Liver (tissue), 9 donors: Measurements from ENCODE around the gene DDR2. TPM values are rescaled to one million over a fixed set of nuclear protein-coding genes. Genes with fewer than 3 reads are reported as not detected.
A peak's percentile ranks its signal among the peaks of the same experiment; 100 is the strongest.

Source experiments
- DNase-seq: peaks from one replicate; pipeline ENCODE4 v3.0.0-alpha.2; 2017; ENCODE audit warnings: low spot score
- H3K27ac ChIP-seq, 2 donors: one replicate each; pipeline ENCODE4 v1.7.0; 2013; ENCODE audit warnings: inconsistent platforms in 2 of 2, low read length in 2 of 2, control low read depth in 1 of 2, low read depth in 1 of 2, mild to moderate bottlenecking in 1 of 2
- H3K27me3 ChIP-seq, 4 donors: one replicate each; pipeline versions ENCODE4 v1.6.1 to v1.7.0; 2013; ENCODE audit warnings: low read length in 3 of 4, inconsistent platforms in 1 of 4, mild to moderate bottlenecking in 1 of 4, moderate library complexity in 1 of 4; ENCODE audit not compliant: control insufficient read depth in 4 of 4, insufficient read depth in 4 of 4
- H3K36me3 ChIP-seq, 4 donors: one replicate each; pipeline versions ENCODE4 v1.6.1 to v1.7.0; 2013; ENCODE audit warnings: low read length in 3 of 4, mild to moderate bottlenecking in 3 of 4, low read depth in 1 of 4, moderate library complexity in 1 of 4; ENCODE audit not compliant: control insufficient read depth in 4 of 4, insufficient read depth in 3 of 4
- H3K4me1 ChIP-seq, 4 donors: one replicate each; pipeline versions ENCODE4 v1.6.1 to v1.7.0; 2013; ENCODE audit warnings: low read length in 3 of 4, mild to moderate bottlenecking in 3 of 4, moderate library complexity in 1 of 4; ENCODE audit not compliant: control insufficient read depth in 4 of 4, insufficient read depth in 4 of 4
- H3K4me3 ChIP-seq, 3 donors: one replicate each; pipeline versions ENCODE4 v1.6.1 to v1.7.0; 2013; ENCODE audit warnings: low read length in 3 of 3, control low read depth in 1 of 3, low read depth in 1 of 3, mild to moderate bottlenecking in 1 of 3
- H3K9ac ChIP-seq, 2 donors: one replicate each; pipeline ENCODE4 v1.7.0; 2013; ENCODE audit warnings: low read length in 2 of 2, mild to moderate bottlenecking in 2 of 2, moderate library complexity in 2 of 2, control low read depth in 1 of 2, low read depth in 1 of 2
- H3K9me3 ChIP-seq, 4 donors: one replicate each; pipeline versions ENCODE4 v1.6.1 to v1.7.0; 2013; ENCODE audit warnings: low read length in 3 of 4; ENCODE audit not compliant: control insufficient read depth in 4 of 4
- ATF3 ChIP-seq: IDR thresholded peaks from 2 replicates; pipeline ENCODE4 v1.6.1; 2016; ENCODE audit warnings: antibody characterized with exemption
- FOXA1 ChIP-seq: IDR thresholded peaks from 2 replicates; pipeline ENCODE4 v1.6.1; 2016; ENCODE audit warnings: antibody characterized with exemption
- FOXA2 ChIP-seq: IDR thresholded peaks from 2 replicates; pipeline ENCODE4 v1.6.1; 2016; ENCODE audit warnings: antibody characterized with exemption
- GABPA ChIP-seq, 2 donors: IDR thresholded peaks in 1 of 2; conservative IDR thresholded peaks in 1 of 2; 2 replicates each; pipeline ENCODE4 v1.6.1; 2016; ENCODE audit warnings: antibody characterized with exemption in 2 of 2, mild to moderate bottlenecking in 1 of 2, moderate library complexity in 1 of 2
- HNF4A ChIP-seq, 2 donors: conservative IDR thresholded peaks; 2 replicates each; pipeline ENCODE4 v1.6.1; 2016; ENCODE audit warnings: antibody characterized with exemption in 2 of 2, mild to moderate bottlenecking in 2 of 2
- HNF4G ChIP-seq: IDR thresholded peaks from 2 replicates; pipeline ENCODE4 v1.6.1; 2016; ENCODE audit warnings: antibody characterized with exemption
- JUND ChIP-seq, 2 donors: IDR thresholded peaks; 2 replicates each; pipeline ENCODE4 v1.6.1; 2016; ENCODE audit warnings: antibody characterized with exemption in 2 of 2
- NR2F2 ChIP-seq: IDR thresholded peaks from 2 replicates; pipeline ENCODE4 v1.6.1; 2016; ENCODE audit warnings: antibody characterized with exemption
- RAD21 ChIP-seq, 2 donors: IDR thresholded peaks; 2 replicates each; pipeline ENCODE4 v1.6.1; 2016; ENCODE audit warnings: antibody characterized with exemption in 2 of 2, mild to moderate bottlenecking in 2 of 2
- REST ChIP-seq: IDR thresholded peaks from 2 replicates; pipeline ENCODE4 v1.6.1; 2016; ENCODE audit warnings: antibody characterized with exemption, mild to moderate bottlenecking
- RXRA ChIP-seq, 2 donors: IDR thresholded peaks; 2 replicates each; pipeline ENCODE4 v1.6.1; 2017 to 2018; ENCODE audit warnings: antibody characterized with exemption in 2 of 2, mild to moderate bottlenecking in 1 of 2
- TAF1 ChIP-seq: conservative IDR thresholded peaks from 2 replicates; pipeline ENCODE4 v1.6.1; 2016; ENCODE audit warnings: antibody characterized with exemption, mild to moderate bottlenecking
- YY1 ChIP-seq: IDR thresholded peaks from 2 replicates; pipeline ENCODE4 v1.6.1; 2016; ENCODE audit warnings: antibody characterized with exemption, mild to moderate bottlenecking
- ZBTB33 ChIP-seq: IDR thresholded peaks from 2 replicates; pipeline ENCODE4 v1.6.1; 2016; ENCODE audit warnings: antibody characterized with exemption
- WGBS: extraction: QIAGEN DNeasy Blood & Tissue Kit; methylation state at CpG from one replicate; pipeline ENCODE4 v1.1.7; 2013; 5-methylcytosine and 5-hydroxymethylcytosine counted together
- polyA plus RNA-seq, 2 donors: library from polyadenylated mRNA; stranded (reverse) in 1 of 2; unstranded in 1 of 2; fragments of 200-250 nt in 1 of 2; fragments of >200 nt in 1 of 2; fragmentation: Nextera tagmentation in 1 of 2; extraction: Ambion mirVana in 1 of 2; gene quantifications; one replicate each; pipeline versions ENCODE4 v1.2.1 to v1.2.3, GENCODE V29; 2013 to 2015
- total RNA-seq, 2 donors: library from RNA; depleted of rRNA; stranded (reverse); fragments of >200 nt; gene quantifications; one replicate each; pipeline ENCODE4 v1.2.3, GENCODE V29; 2014
- TF ChIP-seq, protein P1 (sequence below): IDR thresholded peaks from 2 replicates; pipeline ENCODE4 v1.6.1; 2016; ENCODE audit warnings: antibody characterized with exemption
- TF ChIP-seq, protein P2 (sequence below): fragments of 150-350 bp; IDR thresholded peaks from 2 replicates; pipeline ENCODE4 v1.5.1; 2017; ENCODE audit warnings: improper control_type of control experiment, low read depth, low read length; ENCODE audit not compliant: missing input control
- donor health status: healthy.
- donor health status: healthy.
- donor health status: healthy.
- donor health status: healthy.
- donor health status: healthy.

DDR2 gene
- total and polyA plus RNA-seq, 4 donors: 1.2 to 6.4 (median 2.1) TPM

- peak overlapping the region in 1 of 2 donors; percentile 19 for H3K27ac ChIP-seq
- DNase-seq: no peak
- no peaks in the 10 kb centered on the region for H3K27me3 ChIP-seq
- no peak overlapping the region for H3K9ac ChIP-seq
- WGBS: 34% methylated on average over 2 of the region's 2 CpGs
- no peaks in the 10 kb centered on the region for H3K36me3 ChIP-seq
- H3K4me1 ChIP-seq: no peaks in the 10 kb centered on the region
- no peaks in the 10 kb centered on the region for H3K9me3 ChIP-seq
- no peak overlapping the region for H3K4me3 ChIP-seq
- TF ChIP-seq HNF4A (conservative IDR thresholded peaks at IDR 0.05) (no peak), ATF3 (no peak), REST (no peak), FOXA1 (no peak), RAD21 (IDR thresholded peaks at IDR 0.05) (no peak), YY1 (no peak), NR2F2 (no peak), FOXA2 (no peak), HNF4G (no peak), JUND (IDR thresholded peaks at IDR 0.05) (no peak), TAF1 (no peak), ZBTB33 (no peak), RXRA (IDR thresholded peaks at IDR 0.05) (no peak), GABPA (IDR thresholded peaks at IDR 0.05 in 1 of 2, conservative IDR thresholded peaks at IDR 0.05 in 1 of 2) (no peak)
- TF ChIP-seq, protein P1, sequence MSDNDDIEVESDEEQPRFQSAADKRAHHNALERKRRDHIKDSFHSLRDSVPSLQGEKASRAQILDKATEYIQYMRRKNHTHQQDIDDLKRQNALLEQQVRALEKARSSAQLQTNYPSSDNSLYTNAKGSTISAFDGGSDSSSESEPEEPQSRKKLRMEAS: no peak
- TF ChIP-seq, protein P2, sequence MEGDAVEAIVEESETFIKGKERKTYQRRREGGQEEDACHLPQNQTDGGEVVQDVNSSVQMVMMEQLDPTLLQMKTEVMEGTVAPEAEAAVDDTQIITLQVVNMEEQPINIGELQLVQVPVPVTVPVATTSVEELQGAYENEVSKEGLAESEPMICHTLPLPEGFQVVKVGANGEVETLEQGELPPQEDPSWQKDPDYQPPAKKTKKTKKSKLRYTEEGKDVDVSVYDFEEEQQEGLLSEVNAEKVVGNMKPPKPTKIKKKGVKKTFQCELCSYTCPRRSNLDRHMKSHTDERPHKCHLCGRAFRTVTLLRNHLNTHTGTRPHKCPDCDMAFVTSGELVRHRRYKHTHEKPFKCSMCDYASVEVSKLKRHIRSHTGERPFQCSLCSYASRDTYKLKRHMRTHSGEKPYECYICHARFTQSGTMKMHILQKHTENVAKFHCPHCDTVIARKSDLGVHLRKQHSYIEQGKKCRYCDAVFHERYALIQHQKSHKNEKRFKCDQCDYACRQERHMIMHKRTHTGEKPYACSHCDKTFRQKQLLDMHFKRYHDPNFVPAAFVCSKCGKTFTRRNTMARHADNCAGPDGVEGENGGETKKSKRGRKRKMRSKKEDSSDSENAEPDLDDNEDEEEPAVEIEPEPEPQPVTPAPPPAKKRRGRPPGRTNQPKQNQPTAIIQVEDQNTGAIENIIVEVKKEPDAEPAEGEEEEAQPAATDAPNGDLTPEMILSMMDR: no peak
Measured at GRCh38 chr1:162626761-162627160, 5.5 kb upstream of the DDR2 start.

- H3K36me3 ChIP-seq: no peaks in the 10 kb centered on the region
- no peak for TF ChIP-seq FOXA2
- no peak for TF ChIP-seq HNF4A (conservative IDR thresholded peaks at IDR 0.05)
- TF ChIP-seq, protein P2: peak; percentile 43
- no peak for TF ChIP-seq HNF4G
- TF ChIP-seq RAD21 (IDR thresholded peaks at IDR 0.05): peak; percentile 72 to 80
- WGBS: 63% methylated on average over 3 of the region's 3 CpGs
- DNase-seq: no peak
- H3K4me1 ChIP-seq: no peaks in the 10 kb centered on the region
- H3K4me3 ChIP-seq: no peak overlapping the region
- H3K9ac ChIP-seq: no peak overlapping the region
- H3K27ac ChIP-seq: no peak overlapping the region
- no peaks in the 10 kb centered on the region for H3K27me3 ChIP-seq
- H3K9me3 ChIP-seq: no peaks in the 10 kb centered on the region
Measured at GRCh38 chr1:162627662-162628296, 4.5 kb upstream of the DDR2 start.
